OCI-LY3 (cell line): ENCODE measurements around the gene OGDH.

Experiments
- CTCF ChIP-seq: fragments of 200-600, 300-600 bp; sonication (generic); IDR thresholded peaks from 2 replicates; pipeline ENCODE4 v1.5.1; 2014; ENCODE audit warnings: antibody characterized with exemption, low read length, low read depth
- EZH2phosphoT487 ChIP-seq: fragments of 200-600 bp; shearing (Covaris generic); IDR thresholded peaks from 2 replicates; pipeline ENCODE4 v1.6.1; 2018; ENCODE audit warnings: antibody characterized with exemption, mixed run types, low read depth

- TF ChIP-seq CTCF (no peak), EZH2phosphoT487 (no peak)
These were observed 105.6 kb downstream of the OGDH start for GRCh38 chr7:44712012-44712411.
